NT2/D1 (cell line): Measurements from ENCODE around the gene CRYGC.

Source experiments
- SUZ12 ChIP-seq: IDR thresholded peaks from 2 replicates; pipeline ENCODE4 v1.6.1; 2011; ENCODE audit not compliant: insufficient read length, insufficient read depth; ENCODE audit errors: extremely low read depth
- YY1 ChIP-seq: IDR thresholded peaks from 2 replicates; pipeline ENCODE4 v1.6.1; 2011; ENCODE audit not compliant: insufficient read length, insufficient read depth
- ZNF274 ChIP-seq: IDR thresholded peaks from 2 replicates; pipeline ENCODE4 v1.6.1; 2011; ENCODE audit warnings: mild to moderate bottlenecking, low read depth, low read length

DNA sequence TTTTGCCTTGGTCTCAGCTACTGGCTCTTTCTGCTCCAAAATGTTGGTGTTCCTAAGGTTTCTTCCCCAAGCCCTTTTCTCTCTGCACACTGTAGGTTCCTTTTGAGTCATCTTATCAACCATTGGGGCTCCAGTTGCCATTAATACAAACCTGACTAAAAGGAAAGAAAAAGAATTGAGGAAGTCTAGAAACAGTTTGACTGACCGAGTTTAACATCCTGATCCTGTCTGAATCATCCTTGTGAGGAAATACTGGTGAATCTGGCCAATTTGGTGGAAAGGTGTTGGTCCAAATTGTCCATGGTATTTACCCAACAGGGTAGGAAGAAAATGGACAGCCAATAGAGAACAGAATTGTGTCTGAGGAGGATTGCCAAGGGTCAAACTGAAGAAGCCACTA lies 43.6 kb downstream of the CRYGC start:
- no peak for TF ChIP-seq YY1
- TF ChIP-seq ZNF274, result no peak
- no peak for TF ChIP-seq SUZ12
